ENCODE measurements around the gene CRK. TPM values are rescaled to one million over a fixed set of nuclear protein-coding genes. Genes with fewer than 3 reads are reported as not detected.
"Not testable (repeated sequence)": the region's sequence is repeated elsewhere in the genome, so short reads cannot be mapped to it uniquely, and the experiment has no call there.

The CRK gene
- total RNA-seq, 1 donor, result 149 TPM

- H3K4me3 ChIP-seq (ENCODE audit: low read depth, low read length), result no peak overlapping the region
- TF ChIP-seq CTCF (IDR thresholded peaks at IDR 0.05; ENCODE audit: insufficient read depth, low read depth, low read length), result no peak
- DNase-seq (ENCODE audit: low read depth), result no peak
Observed at GRCh38 chr17:1452836-1453235, 3.2 kb downstream of the CRK start.

GRCh38 chr17:1450261-1450660 is 5.8 kb downstream of the CRK start:
- DNase-seq (ENCODE audit: low read depth); H3K4me3 ChIP-seq (ENCODE audit: low read depth, low read length): not testable (repeated sequence)

GRCh38 chr17:1449412-1449967 is 6.5 kb downstream of the CRK start:
- DNase-seq (ENCODE audit: low read depth), result no peak
- no peak for TF ChIP-seq CTCF (IDR thresholded peaks at IDR 0.05; ENCODE audit: insufficient read depth, low read depth, low read length)
- H3K4me3 ChIP-seq (ENCODE audit: low read depth, low read length), result no peak overlapping the region

GRCh38 chr17:1447052-1447451 is 9.0 kb downstream of the CRK start:
- no peak for DNase-seq (ENCODE audit: low read depth)
- H3K4me3 ChIP-seq (ENCODE audit: low read depth, low read length), result no peak overlapping the region
- TF ChIP-seq CTCF (IDR thresholded peaks at IDR 0.05; ENCODE audit: insufficient read depth, low read depth, low read length), result no peak

- no peak for DNase-seq (ENCODE audit: low read depth)
- no peak overlapping the region for H3K4me3 ChIP-seq (ENCODE audit: low read depth, low read length)
- TF ChIP-seq CTCF (IDR thresholded peaks at IDR 0.05; ENCODE audit: insufficient read depth, low read depth, low read length), result no peak
Observed at GRCh38 chr17:1446201-1446600, 9.8 kb downstream of the CRK start.

GRCh38 chr17:1445695-1446094 is 10.3 kb downstream of the CRK start:
- not testable (repeated sequence) for H3K4me3 ChIP-seq (ENCODE audit: low read depth, low read length); DNase-seq (ENCODE audit: low read depth)

- not testable (repeated sequence) for H3K4me3 ChIP-seq (ENCODE audit: low read depth, low read length); DNase-seq (ENCODE audit: low read depth)
Observed at GRCh38 chr17:1442721-1443120, 13.3 kb downstream of the CRK start.

- no peak for TF ChIP-seq CTCF (IDR thresholded peaks at IDR 0.05; ENCODE audit: insufficient read depth, low read depth, low read length)
- no peak overlapping the region for H3K4me3 ChIP-seq (ENCODE audit: low read depth, low read length)
- no peak for DNase-seq (ENCODE audit: low read depth)
Observed at GRCh38 chr17:1442187-1442586, 13.8 kb downstream of the CRK start.

GRCh38 chr17:1440921-1441320 is 15.1 kb downstream of the CRK start:
- no peak for DNase-seq (ENCODE audit: low read depth)
- H3K4me3 ChIP-seq (ENCODE audit: low read depth, low read length), result no peak overlapping the region
- TF ChIP-seq CTCF (IDR thresholded peaks at IDR 0.05; ENCODE audit: insufficient read depth, low read depth, low read length), result no peak
